Measurements from ENCODE around the gene SLC9A1. TPM values are rescaled to one million over a fixed set of nuclear protein-coding genes. Genes with fewer than 3 reads are reported as not detected.

The SLC9A1 gene
- total RNA-seq, 1 donor from 2014 or later = 24.4 TPM

- no peak for DNase-seq (ENCODE audit: low spot score)
Measured at GRCh38 chr1:27077968-27078367, 77.0 kb downstream of the SLC9A1 start.

DNA sequence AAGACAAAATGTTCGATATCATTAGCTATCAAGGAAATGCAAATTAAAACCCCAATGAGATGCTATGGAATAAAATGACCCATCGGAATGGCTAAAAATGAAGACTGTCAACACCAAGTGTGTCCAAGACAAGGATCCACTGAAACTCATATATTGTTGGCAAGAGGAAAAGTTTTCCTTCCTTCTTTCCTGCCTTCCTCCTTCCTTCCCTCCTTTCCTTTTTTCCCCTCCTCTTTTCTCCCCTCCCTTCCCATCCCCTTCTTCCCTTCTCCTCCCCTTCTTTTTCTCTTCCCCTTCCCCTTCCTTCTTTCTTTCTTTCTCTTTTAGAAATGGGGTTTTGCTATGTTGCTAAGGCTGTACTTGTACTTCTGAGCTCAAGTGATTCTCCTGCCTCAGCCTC lies 78.1 kb downstream of the SLC9A1 start:
- DNase-seq (ENCODE audit: low spot score) = no peak

DNA sequence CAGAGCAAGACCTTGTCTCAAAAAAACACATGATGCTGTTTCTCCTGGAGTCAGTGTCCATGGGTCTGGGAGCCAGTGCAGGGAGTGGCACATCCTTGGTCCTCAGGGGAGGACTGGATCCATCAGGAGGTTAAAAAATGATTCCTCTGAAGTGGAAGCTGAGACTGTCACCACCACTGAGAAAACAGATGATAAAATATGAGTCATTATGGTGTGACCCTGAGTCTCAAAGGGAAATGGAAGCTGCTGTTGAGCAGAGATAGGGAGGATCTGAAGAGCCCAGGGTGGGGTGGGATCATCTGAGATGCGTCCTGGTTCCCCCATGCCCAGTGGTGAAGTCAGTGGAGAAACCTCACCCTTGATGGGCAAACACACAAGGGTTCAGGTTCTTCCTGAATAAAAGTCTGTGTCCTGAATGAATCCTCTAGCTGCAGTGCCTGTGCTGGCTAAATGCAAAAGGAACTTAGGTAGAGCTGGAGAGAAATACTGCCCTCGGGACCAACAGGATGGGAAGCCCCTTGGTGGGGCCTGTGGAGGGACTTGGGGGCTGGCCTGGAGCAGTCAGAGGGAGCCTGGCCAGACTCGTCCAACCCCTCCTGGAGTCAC lies 80.6 kb downstream of the SLC9A1 start:
- DNase-seq (ENCODE audit: low spot score) = no peak

DNA sequence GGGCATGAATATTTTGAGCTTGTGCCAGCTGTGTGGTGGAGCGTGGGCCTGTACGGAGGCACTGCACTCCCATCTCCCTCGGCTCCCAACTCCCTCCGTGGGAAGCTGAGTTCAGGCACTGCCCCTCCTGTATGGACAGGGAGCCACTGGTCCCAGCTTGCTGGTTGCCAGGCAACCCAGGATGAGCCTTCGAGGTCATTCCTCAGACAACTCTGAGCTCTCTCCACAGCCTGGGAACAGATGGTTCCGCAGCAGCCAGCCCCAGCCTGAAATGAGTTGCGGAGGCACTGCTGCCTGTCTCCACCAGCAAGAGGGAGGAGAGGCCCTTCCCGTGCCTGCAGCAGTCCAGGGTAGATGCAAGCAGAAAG lies 83.9 kb downstream of the SLC9A1 start:
- DNase-seq (ENCODE audit: low spot score) = no peak

- no peak for DNase-seq (ENCODE audit: low spot score)
Measured at GRCh38 chr1:27070390-27071048, 84.4 kb downstream of the SLC9A1 start.

GRCh38 chr1:27068922-27069321 lies 86.0 kb downstream of the SLC9A1 start:
- DNase-seq (ENCODE audit: low spot score) = no peak

GRCh38 chr1:27065999-27066630 lies 88.8 kb downstream of the SLC9A1 start:
- DNase-seq (ENCODE audit: low spot score) = no peak

GRCh38 chr1:27060891-27061290 lies 94.0 kb downstream of the SLC9A1 start:
- no peak for DNase-seq (ENCODE audit: low spot score)

DNA sequence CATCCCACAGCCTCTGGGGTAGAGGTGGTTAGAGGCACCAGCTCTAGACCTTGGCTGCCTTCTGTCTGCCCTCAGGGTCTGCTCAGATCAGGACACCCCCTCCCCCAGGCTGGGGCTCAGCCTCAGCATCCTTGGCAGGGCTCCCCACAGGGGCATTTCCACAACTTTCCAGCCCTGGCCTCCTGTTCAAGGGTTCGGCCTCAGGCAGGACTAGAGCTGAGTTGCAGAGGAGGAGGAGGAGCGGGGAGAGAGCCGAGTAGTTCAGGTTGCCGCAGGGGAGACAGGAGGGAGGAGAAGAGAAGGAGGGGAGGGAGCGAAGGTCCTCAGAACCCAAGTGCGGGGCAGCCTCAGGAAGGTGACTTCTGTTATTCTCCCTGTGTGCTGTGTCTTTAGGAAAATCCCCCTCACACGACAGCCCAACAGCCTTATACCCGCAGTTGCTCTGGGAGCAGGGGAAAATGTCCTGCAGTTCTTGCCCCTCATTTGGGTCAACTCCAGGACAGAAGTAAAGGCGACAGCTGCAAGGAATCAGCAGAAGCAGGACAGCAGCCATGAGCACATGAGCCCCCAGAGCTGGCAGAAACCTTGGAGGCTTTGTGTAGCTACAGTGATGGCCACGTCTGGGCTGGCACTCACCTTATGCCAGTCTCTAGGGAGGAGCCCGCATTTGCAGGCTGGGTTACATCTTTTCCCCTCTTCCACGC lies 95.8 kb downstream of the SLC9A1 start:
- no peak for DNase-seq (ENCODE audit: low spot score)

DNA sequence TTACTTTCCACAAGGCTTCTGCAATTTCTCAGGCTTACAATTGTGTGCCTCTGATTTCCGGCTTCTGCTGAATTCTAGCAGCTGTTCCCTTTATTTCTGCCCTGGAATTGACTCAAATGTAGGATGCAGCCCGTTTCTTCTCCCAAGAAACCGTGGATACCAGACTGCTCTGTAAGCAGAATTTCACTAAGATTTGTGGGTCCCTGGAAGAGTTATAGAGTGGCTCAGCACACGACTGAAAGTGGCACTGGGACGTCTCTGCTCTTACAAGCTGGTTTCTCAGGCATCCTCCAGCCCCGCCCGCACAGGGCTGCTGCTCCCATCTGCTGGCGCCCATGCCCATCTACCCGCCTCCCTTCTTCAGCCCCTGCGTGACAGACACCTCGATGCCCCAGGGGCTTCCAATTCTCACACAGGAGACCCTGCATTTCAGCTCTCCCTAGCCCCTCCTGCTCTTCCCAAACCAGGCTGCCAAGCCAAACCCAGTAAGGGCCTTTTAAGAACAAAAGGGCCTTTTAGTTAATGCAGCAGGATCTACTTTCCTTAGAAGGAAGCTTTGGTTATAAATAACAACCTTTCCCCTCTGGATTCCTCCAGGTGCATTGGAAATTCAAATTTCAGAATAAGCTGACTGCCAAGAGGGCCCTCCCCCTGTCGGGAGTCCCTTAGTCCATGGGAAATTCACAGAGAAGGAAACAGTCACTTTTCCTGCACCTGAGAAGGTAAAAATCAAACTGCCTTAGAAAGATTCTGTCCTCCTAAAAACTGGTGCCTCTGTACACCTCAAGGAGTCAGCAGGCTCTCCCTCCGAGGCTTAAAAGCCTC lies 96.9 kb downstream of the SLC9A1 start:
- DNase-seq (ENCODE audit: low spot score) = no peak

GRCh38 chr1:27057389-27057788 lies 97.5 kb downstream of the SLC9A1 start:
- no peak for DNase-seq (ENCODE audit: low spot score)

GRCh38 chr1:27053977-27054753 lies 100.8 kb downstream of the SLC9A1 start:
- DNase-seq (ENCODE audit: low spot score) = no peak

DNA sequence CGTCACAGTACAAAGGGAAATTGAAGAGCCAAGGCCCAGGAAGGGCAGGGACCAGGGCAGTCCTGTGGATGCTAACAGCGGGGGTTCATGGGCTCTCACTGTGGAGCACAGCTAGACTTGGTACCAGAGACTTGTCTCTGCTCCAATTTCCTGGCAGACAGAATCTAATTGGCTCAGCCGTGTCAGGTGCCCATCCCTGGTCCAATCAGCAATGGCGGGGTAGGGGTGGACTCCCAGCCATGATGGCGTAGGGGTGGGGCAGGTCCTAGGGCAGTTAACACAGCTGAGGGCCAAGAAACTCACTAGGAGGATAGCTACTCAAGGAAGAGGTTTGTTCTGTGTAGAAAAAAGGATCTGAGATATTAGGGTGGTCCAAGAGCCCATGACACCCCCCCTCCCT lies 102.4 kb downstream of the SLC9A1 start:
- DNase-seq (ENCODE audit: low spot score) = no peak

- DNase-seq (ENCODE audit: low spot score) = no peak
Measured at GRCh38 chr1:27049607-27050006, 105.3 kb downstream of the SLC9A1 start.

DNA sequence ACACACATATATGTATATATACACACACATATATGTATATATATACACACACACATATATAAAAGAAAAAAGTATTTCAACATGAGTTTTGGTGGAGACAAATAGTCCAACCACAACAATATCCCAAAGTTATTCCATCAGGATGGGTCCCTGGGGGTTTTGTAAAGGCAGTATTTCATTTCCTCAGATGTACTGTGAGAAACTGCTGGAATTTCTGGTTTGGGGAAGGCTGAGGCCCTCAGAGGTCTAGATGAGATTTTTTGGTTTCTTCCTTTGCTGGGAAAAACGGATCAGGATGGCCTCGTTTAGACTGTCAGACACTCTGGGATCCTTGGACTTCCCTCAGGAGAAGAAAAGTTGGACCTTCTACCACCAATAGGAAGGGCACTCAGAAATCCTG lies 105.8 kb downstream of the SLC9A1 start:
- no peak for DNase-seq (ENCODE audit: low spot score)

Other genes starting within 250 kb of the SLC9A1 start
- gene NR0B2, start 241.2 kb downstream of the SLC9A1 start, total RNA-seq = 0.29 TPM
- 49.7 TPM for gene NUDC, start 233.4 kb downstream of the SLC9A1 start, total RNA-seq
- not detected for gene KDF1, start 194.7 kb downstream of the SLC9A1 start, total RNA-seq
- gene TRNP1, start 161.4 kb downstream of the SLC9A1 start, total RNA-seq = 1.7 TPM
- gene TENT5B, start 142.3 kb downstream of the SLC9A1 start, total RNA-seq = 3.3 TPM
- 29.2 TPM for gene WDTC1, start 79.5 kb upstream of the SLC9A1 start, total RNA-seq
- gene TMEM222, start 167.0 kb upstream of the SLC9A1 start, total RNA-seq = 39.2 TPM
- 1.9 TPM for gene SYTL1, start 186.9 kb upstream of the SLC9A1 start, total RNA-seq
- gene MAP3K6, start 211.8 kb upstream of the SLC9A1 start, total RNA-seq = 95.0 TPM
- 51.9 TPM for gene FCN3, start 219.7 kb upstream of the SLC9A1 start, total RNA-seq
- not detected for gene CD164L2, start 228.2 kb upstream of the SLC9A1 start, total RNA-seq
- 0.51 TPM for gene GPR3, start 237.5 kb upstream of the SLC9A1 start, total RNA-seq